Measurements from ENCODE around the gene MIXL1. TPM values are rescaled to one million over a fixed set of nuclear protein-coding genes. Genes with fewer than 3 reads are reported as not detected.
A peak's percentile ranks its signal among the peaks of the same experiment; 100 is the strongest.
"Not testable (repeated sequence)": the region's sequence is repeated elsewhere in the genome, so short reads cannot be mapped to it uniquely, and the experiment has no call there.

Gene MIXL1
- total and polyA plus RNA-seq, 2 of the 13 experiments (the other 11 are each of a cell fraction or from before 2014, with no cell fraction given), result 7.6 to 18.5 TPM

DNA sequence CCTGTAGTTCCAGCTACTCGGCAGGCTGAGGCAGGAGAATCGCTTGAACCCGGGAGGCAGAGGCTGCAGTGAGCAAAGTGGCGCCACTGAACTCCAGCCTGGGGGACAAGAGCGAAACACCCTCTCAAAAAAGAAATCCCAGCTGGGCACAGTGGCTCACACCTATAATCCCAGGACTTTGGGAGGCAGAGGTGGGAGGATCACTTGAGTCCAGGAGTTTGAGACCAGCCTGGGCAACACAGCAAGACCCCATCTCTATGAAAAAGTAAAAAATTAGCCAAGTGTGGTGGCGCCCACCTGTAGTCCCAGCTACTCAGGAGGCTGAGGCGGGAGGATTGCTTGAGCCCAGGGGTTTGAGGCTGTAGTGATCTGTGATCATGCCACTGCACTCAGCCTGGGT, 29.4 kb downstream of the MIXL1 start:
- H3K4me2 ChIP-seq (ENCODE audit: low read depth, low read length); ATAC-seq; BruUV-seq (replicated peaks); H3K4me1 ChIP-seq (ENCODE audit: insufficient read depth, low read length); CTCF ChIA-PET (ENCODE audit: low intra/inter-chr PET ratio, low total read pairs); FAIRE-seq; H2AFZ ChIP-seq (ENCODE audit: low read length); H3K9ac ChIP-seq (ENCODE audit: insufficient read depth, low read depth, low read length); H3K27me3 ChIP-seq (ENCODE audit: control insufficient read depth in 1 of 2, insufficient read depth in 2 of 2, low read length in 2 of 2); DNase-seq (ENCODE audit: low spot score); POLR2A ChIA-PET; H3K9me3 ChIP-seq (ENCODE audit: low read length); H3K4me3 ChIP-seq (replicated peaks in 1 of 3; ENCODE audit: insufficient read depth in 1 of 3, low read depth in 2 of 3, low read length in 3 of 3); H4K20me1 ChIP-seq (ENCODE audit: insufficient read depth, low read length); H3K79me2 ChIP-seq (ENCODE audit: insufficient read depth, low read length); H3K27ac ChIP-seq (ENCODE audit: extremely low read length, insufficient read depth, low read length); intact Hi-C loops (cut with micrococcal nuclease; ENCODE audit: unreplicated experiment); in situ Hi-C loops (cut with HindIII; ENCODE audit: extremely low pct_ligation_motif_present, low pct_unique_long_range_greater_than_20kb): not testable (repeated sequence)
- WGBS (ENCODE audit: low lambda C conversion rate), result 89% methylated on average over 7 of the region's 7 CpGs
- H3K36me3 ChIP-seq (replicated peaks in 1 of 2; ENCODE audit: control insufficient read depth in 1 of 2, insufficient read depth in 2 of 2, low read length in 2 of 2), result peaks cover 1 to 13% of the 10 kb centered on the region in 2 experiments; a peak in 4 of 5 replicates

DNA sequence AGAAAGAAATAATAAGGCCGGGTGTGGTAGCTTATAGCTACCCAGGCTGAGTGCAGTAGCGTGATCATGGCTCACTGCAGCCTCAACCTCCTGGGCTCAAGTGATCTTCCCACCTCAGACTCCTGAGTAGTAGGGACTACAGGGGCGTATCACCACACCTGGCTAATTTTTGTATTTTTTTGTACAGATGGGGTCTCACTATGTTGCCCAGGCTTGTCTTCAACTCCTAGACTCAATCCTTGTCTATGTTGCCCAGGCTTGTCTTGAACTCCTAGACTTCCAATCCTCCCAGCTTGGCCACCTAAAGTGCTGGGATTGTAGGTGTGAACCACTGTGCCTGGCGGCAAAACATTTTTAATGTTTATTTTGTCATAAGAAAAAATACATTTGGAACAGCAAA, 30.5 kb downstream of the MIXL1 start:
- Histone ChIP-seq H3K27me3 (ENCODE audit: control insufficient read depth in 1 of 2, insufficient read depth in 2 of 2, low read length in 2 of 2) (no peaks in the 10 kb centered on the region), H2AFZ (ENCODE audit: low read length) (no peak overlapping the region), H3K4me3 (replicated peaks in 1 of 3; ENCODE audit: insufficient read depth in 1 of 3, low read depth in 2 of 3, low read length in 3 of 3) (no peak overlapping the region), H4K20me1 (ENCODE audit: insufficient read depth, low read length) (no peaks in the 10 kb centered on the region), H3K4me1 (ENCODE audit: insufficient read depth, low read length) (no peaks in the 10 kb centered on the region), H3K36me3 (replicated peaks in 1 of 2; ENCODE audit: control insufficient read depth in 1 of 2, insufficient read depth in 2 of 2, low read length in 2 of 2) (peaks cover 1 to 11% of the 10 kb centered on the region in 2 experiments; a peak in 4 of 5 replicates), H3K27ac (ENCODE audit: extremely low read length, insufficient read depth, low read length) (no peak overlapping the region), H3K9ac (ENCODE audit: insufficient read depth, low read depth, low read length) (no peak overlapping the region), H3K79me2 (ENCODE audit: insufficient read depth, low read length) (no peaks in the 10 kb centered on the region), H3K4me2 (ENCODE audit: low read depth, low read length) (no peak overlapping the region), H3K9me3 (ENCODE audit: low read length) (no peaks in the 10 kb centered on the region)
- DNase-seq (ENCODE audit: low spot score) (no peak), FAIRE-seq (no peak), ATAC-seq (no peak)
- CTCF ChIA-PET (ENCODE audit: low intra/inter-chr PET ratio, low total read pairs), result no interaction called here
- in situ Hi-C loops (cut with HindIII; ENCODE audit: extremely low pct_ligation_motif_present, low pct_unique_long_range_greater_than_20kb) (no loop called here), intact Hi-C loops (cut with micrococcal nuclease; ENCODE audit: unreplicated experiment) (no loop called here)
- no TSS peak for BruUV-seq (replicated peaks)
- 0 out of 2 replicates have a peak, but pooled peaks have one; percentile 17 for TF ChIP-seq ZNF121 (CRISPR knock-in tag; IDR thresholded peaks at IDR 0.05)
- TF ChIP-seq, protein P1, sequence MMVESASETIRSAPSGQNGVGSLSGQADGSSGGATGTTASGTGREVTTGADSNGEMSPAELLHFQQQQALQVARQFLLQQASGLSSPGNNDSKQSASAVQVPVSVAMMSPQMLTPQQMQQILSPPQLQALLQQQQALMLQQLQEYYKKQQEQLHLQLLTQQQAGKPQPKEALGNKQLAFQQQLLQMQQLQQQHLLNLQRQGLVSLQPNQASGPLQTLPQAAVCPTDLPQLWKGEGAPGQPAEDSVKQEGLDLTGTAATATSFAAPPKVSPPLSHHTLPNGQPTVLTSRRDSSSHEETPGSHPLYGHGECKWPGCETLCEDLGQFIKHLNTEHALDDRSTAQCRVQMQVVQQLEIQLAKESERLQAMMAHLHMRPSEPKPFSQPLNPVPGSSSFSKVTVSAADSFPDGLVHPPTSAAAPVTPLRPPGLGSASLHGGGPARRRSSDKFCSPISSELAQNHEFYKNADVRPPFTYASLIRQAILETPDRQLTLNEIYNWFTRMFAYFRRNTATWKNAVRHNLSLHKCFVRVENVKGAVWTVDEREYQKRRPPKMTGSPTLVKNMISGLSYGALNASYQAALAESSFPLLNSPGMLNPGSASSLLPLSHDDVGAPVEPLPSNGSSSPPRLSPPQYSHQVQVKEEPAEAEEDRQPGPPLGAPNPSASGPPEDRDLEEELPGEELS (CRISPR knock-in tag; IDR thresholded peaks at IDR 0.05), result no peak
- TF ChIP-seq ZNF501 (CRISPR knock-in tag; IDR thresholded peaks at IDR 0.05), result no peak
- TF ChIP-seq, protein P2, sequence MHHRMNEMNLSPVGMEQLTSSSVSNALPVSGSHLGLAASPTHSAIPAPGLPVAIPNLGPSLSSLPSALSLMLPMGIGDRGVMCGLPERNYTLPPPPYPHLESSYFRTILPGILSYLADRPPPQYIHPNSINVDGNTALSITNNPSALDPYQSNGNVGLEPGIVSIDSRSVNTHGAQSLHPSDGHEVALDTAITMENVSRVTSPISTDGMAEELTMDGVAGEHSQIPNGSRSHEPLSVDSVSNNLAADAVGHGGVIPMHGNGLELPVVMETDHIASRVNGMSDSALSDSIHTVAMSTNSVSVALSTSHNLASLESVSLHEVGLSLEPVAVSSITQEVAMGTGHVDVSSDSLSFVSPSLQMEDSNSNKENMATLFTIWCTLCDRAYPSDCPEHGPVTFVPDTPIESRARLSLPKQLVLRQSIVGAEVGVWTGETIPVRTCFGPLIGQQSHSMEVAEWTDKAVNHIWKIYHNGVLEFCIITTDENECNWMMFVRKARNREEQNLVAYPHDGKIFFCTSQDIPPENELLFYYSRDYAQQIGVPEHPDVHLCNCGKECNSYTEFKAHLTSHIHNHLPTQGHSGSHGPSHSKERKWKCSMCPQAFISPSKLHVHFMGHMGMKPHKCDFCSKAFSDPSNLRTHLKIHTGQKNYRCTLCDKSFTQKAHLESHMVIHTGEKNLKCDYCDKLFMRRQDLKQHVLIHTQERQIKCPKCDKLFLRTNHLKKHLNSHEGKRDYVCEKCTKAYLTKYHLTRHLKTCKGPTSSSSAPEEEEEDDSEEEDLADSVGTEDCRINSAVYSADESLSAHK (CRISPR knock-in tag; IDR thresholded peaks at IDR 0.05; ENCODE audit: borderline replicate concordance), result no peak
- TF ChIP-seq JUND (CRISPR knock-in tag; IDR thresholded peaks at IDR 0.05), result no peak
- no peak for TF ChIP-seq RXRA (CRISPR knock-in tag; IDR thresholded peaks at IDR 0.05)
- no peak for TF ChIP-seq ZZZ3 (CRISPR knock-in tag; IDR thresholded peaks at IDR 0.05; ENCODE audit: borderline replicate concordance)
- no peak for TF ChIP-seq ZNF343 (CRISPR knock-in tag; IDR thresholded peaks at IDR 0.05)
- no peak for TF ChIP-seq MED13 (CRISPR knock-in tag; IDR thresholded peaks at IDR 0.05)
- POLR2A ChIA-PET, result no interaction called here
- 91% methylated on average over 4 of the region's 4 CpGs for WGBS (ENCODE audit: low lambda C conversion rate)
